GM21515 (cell line): ENCODE results near the gene ZEB2.

ENCODE experiments used
- ATAC-seq: cut with Tn5 transposase; IDR thresholded peaks from one replicate; pipeline ENCODE4 v1.9.1; 2021; ENCODE audit not compliant: unreplicated experiment

ZEB2 gene

GRCh38 chr2:144513388-144514101 is 6.4 kb downstream of the ZEB2 start:
- no peak for ATAC-seq

- ATAC-seq = no peak
These were observed 7.0 kb downstream of the ZEB2 start for GRCh38 chr2:144512891-144513351.

- ATAC-seq = no peak
These were observed 7.4 kb downstream of the ZEB2 start for GRCh38 chr2:144512470-144512869.

- no peak for ATAC-seq
These were observed 8.0 kb downstream of the ZEB2 start for GRCh38 chr2:144511937-144512336.

GRCh38 chr2:144511226-144511810 is 8.6 kb downstream of the ZEB2 start:
- no peak for ATAC-seq

- peak; percentile 65 for ATAC-seq
These were observed 9.5 kb downstream of the ZEB2 start for GRCh38 chr2:144510294-144510991.

- no peak for ATAC-seq
These were observed 10.1 kb downstream of the ZEB2 start for GRCh38 chr2:144509879-144510221.

GRCh38 chr2:144509001-144509878 is 10.7 kb downstream of the ZEB2 start:
- no peak for ATAC-seq

- no peak for ATAC-seq
These were observed 11.6 kb downstream of the ZEB2 start for GRCh38 chr2:144508172-144508851.

- ATAC-seq = no peak
These were observed 12.3 kb downstream of the ZEB2 start for GRCh38 chr2:144507441-144508171.

GRCh38 chr2:144505245-144505831 is 14.6 kb downstream of the ZEB2 start:
- ATAC-seq = no peak

- no peak for ATAC-seq
These were observed 15.7 kb downstream of the ZEB2 start for GRCh38 chr2:144504218-144504641.

- no peak for ATAC-seq
These were observed 16.7 kb downstream of the ZEB2 start for GRCh38 chr2:144503242-144503641.

GRCh38 chr2:144502369-144502768 is 17.6 kb downstream of the ZEB2 start:
- no peak for ATAC-seq

GRCh38 chr2:144501627-144502026 is 18.3 kb downstream of the ZEB2 start:
- ATAC-seq = no peak

- ATAC-seq = no peak
These were observed 18.8 kb downstream of the ZEB2 start for GRCh38 chr2:144501118-144501517.

GRCh38 chr2:144500563-144500962 is 19.4 kb downstream of the ZEB2 start:
- ATAC-seq = no peak

GRCh38 chr2:144498277-144498676 is 21.6 kb downstream of the ZEB2 start:
- ATAC-seq = no peak

GRCh38 chr2:144496977-144497598 is 22.8 kb downstream of the ZEB2 start:
- no peak for ATAC-seq
